Measurements from ENCODE around the gene BIVM. TPM values are rescaled to one million over a fixed set of nuclear protein-coding genes. Genes with fewer than 3 reads are reported as not detected.
"Not testable (repeated sequence)": the region's sequence is repeated elsewhere in the genome, so short reads cannot be mapped to it uniquely, and the experiment has no call there.

Gene BIVM
- total RNA-seq, 8 experiments from 2014 or later, result 12.0 to 25.6 (median 15.3) TPM

GRCh38 chr13:102773441-102774213, 25.3 kb upstream of the BIVM start, which contains the start of gene TEX30:
TSS of gene TEX30 (minus strand) at chr13:102773786. CDS start at chr13:102770026, 3,760 bp downstream.
- 0 to 20% (median 0%) methylated on average over 1 to 19 of the region's 85 CpGs; no CpG with 5 or more reads in 5 of the 10 experiments for WGBS, 10 experiments
- peak; percentile 92 to 98 (median 96) for ATAC-seq (replicated peaks in 6 of 8)
- in situ Hi-C loops (cut with MboI; ENCODE audit: low pct_unique_long_range_greater_than_20kb in 2 of 9, low sequenced_read_pairs in 9 of 9, unreplicated experiment in 9 of 9), result no loop called here

DNA sequence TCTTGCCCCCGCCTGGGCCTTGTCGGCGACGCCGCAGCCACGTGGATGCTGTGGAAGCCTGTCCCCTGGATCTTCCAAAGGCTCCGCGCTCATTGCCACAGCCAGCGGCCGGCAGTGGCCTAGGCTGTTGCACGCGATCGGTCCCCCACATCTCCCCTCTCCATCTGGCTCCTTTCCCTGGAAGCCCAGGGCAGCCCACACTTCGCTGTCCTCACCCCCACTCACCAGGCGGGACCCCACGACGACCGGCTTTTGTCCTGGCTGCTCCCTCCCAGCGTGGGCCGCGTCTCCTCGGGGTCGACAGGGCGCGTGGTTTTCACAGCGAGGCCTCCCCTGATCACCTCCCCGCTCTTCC, 24.7 kb upstream of the BIVM start:
- 85 to 87% methylated on average over 4 to 10 of the region's 27 CpGs; no CpG with 5 or more reads in 8 of the 10 experiments for WGBS, 10 experiments
- peaks cover 4% of the 10 kb centered on the region in 2 donors for H3K4me1 ChIP-seq (replicated peaks in 1 of 2)
- in situ Hi-C loops (cut with MboI; ENCODE audit: low pct_unique_long_range_greater_than_20kb in 2 of 9, low sequenced_read_pairs in 9 of 9, unreplicated experiment in 9 of 9), result no loop called here
- ATAC-seq (replicated peaks in 6 of 8), result peak in 1 of 8 experiments; percentile 6
- peak overlapping the region; percentile 47 to 63 for H3K27ac ChIP-seq
- H3K4me3 ChIP-seq, result peak overlapping the region in 1 of 5 donors; percentile 60

More at GRCh38 chr13:102773441-102774213, 25.3 kb upstream of the BIVM start, which contains the start of gene TEX30:
- peak within 1 kb of the TSS; percentile 56 to 70 (median 60) for H3K4me3 ChIP-seq
- H3K4me1 ChIP-seq (replicated peaks in 1 of 2), result peaks cover 4% of the 10 kb centered on the region in 2 donors
- H3K27ac ChIP-seq, result peak within 1 kb of the TSS; percentile 47 to 63

DNA sequence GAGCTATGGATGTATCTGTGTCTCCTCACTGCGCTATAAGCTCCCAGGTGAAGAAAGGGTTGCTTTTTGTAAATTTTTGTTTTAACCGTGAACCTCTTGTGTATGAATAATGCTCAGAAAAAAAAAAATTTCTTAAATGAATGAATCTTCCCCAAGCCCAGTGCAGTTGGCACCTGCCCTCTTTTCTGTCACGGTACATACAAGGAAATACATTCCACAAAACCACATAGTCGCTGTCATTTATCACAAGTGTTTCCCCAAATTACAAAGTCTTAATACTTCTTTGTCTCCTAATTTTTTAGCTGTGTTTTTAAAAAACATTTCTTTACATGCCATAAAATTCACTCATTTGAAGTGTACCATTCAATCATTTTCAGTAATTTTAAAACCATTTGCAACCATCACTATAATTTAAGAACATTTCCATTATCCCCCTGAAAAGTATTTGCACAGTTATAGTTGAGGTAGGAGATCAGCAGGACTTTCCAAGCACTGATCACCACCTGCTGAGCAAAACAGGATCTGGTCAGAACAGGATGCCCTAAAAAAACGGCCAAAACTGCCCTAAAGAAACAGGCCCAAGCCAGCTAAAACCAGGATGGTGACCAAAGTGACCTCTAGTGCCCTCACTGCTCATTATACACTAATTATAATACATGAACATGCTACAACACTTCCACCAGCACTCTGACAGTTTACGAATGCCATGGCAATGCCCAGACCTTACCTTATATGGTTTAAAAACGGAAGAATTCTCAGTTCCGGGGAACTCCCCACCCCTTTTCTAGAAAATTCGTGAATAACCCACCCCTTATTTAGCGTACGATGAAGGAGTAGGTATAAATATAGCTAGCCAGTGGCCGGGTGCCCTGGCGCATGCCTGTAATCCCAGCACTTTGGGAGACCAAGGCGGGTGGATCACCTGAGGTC, 24.1 kb upstream of the BIVM start:
- peaks cover 4% of the 10 kb centered on the region in 2 donors for H3K4me1 ChIP-seq (replicated peaks in 1 of 2)
- 68 to 100% (median 93%) methylated on average over 1 to 5 of the region's 14 CpGs for WGBS, 10 experiments
- H3K27ac ChIP-seq, result no peak overlapping the region
- no peak overlapping the region for H3K4me3 ChIP-seq
- no peak for ATAC-seq (replicated peaks in 6 of 8)
- in situ Hi-C loops (cut with MboI; ENCODE audit: low pct_unique_long_range_greater_than_20kb in 2 of 9, low sequenced_read_pairs in 9 of 9, unreplicated experiment in 9 of 9), result no loop called here

GRCh38 chr13:102776271-102776670, 22.6 kb upstream of the BIVM start:
- no peak for ATAC-seq (replicated peaks in 6 of 8)
- WGBS, 10 experiments, result 50 to 100% (median 93%) methylated on average over 1 to 2 of the region's 2 CpGs; no CpG with 5 or more reads in 2 of the 10 experiments
- in situ Hi-C loops (cut with MboI; ENCODE audit: low pct_unique_long_range_greater_than_20kb in 2 of 9, low sequenced_read_pairs in 9 of 9, unreplicated experiment in 9 of 9), result no loop called here
- no peak overlapping the region for H3K4me3 ChIP-seq
- H3K4me1 ChIP-seq (replicated peaks in 1 of 2), result peaks cover 4% of the 10 kb centered on the region in 2 donors
- no peak overlapping the region for H3K27ac ChIP-seq

DNA sequence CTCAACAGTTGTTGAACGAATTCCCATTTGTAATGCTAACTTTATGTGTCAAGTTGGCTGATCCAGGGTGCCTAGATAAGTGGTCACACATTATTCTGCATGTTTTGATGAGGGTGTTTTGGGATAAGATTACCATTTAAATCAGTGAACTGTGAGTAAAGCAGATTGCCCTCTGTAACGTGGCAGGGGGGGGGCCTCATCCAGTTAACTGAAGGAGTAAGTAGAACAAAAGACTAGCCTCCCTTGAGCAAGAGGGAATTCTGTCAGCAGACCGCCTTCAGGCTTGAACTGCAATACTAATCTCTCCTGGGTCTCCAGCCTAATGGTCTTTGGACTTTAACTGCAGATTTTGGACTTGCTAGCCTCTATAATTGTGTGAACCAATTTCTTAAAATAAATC, 21.2 kb upstream of the BIVM start:
- H3K4me3 ChIP-seq, result no peak overlapping the region
- peaks cover 4% of the 10 kb centered on the region in 2 donors for H3K4me1 ChIP-seq (replicated peaks in 1 of 2)
- no peak overlapping the region for H3K27ac ChIP-seq
- in situ Hi-C loops (cut with MboI; ENCODE audit: low pct_unique_long_range_greater_than_20kb in 2 of 9, low sequenced_read_pairs in 9 of 9, unreplicated experiment in 9 of 9), result no loop called here
- ATAC-seq (replicated peaks in 6 of 8), result no peak
- 54 to 100% (median 75%) methylated on average over 1 to 3 of the region's 3 CpGs for WGBS, 10 experiments

DNA sequence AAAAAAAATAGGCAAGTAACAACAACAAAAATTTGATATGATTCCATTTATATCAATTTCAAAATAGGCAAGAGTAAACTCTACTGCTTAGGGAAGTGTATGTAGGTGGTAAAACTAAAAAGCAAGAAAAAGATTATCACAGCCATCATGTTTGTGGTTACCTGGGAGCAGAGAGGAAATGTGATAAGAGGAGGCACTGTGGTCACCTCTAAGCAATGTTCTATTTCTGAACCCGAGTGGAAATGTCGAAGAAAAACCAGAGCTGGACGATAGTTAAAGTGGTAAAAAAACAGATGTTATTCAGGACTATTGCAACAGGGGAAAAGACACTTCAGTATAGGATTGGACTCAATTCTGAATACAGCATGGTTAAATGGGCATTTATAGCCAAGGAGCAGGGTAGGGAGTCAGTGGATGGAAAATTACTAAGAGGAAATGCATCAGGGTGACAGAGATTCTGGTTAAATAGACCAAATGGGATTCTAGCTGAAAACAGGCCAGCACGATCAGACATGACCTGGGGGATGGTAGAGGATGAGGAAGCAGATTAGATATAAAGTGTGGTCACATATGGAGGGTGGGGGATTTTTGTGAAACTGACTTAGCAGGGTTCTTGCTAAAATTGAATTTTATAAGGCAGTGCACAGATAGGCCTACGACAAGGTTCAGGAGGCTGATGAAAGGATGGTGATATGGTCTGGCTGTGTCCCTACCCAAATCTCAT, 19.3 kb upstream of the BIVM start:
- Histone ChIP-seq H3K4me3 (no peak overlapping the region), H3K4me1 (replicated peaks in 1 of 2) (no peaks in the 10 kb centered on the region), H3K27ac (no peak overlapping the region)
- 64 to 100% (median 88%) methylated on average over 1 to 5 of the region's 5 CpGs; no CpG with 5 or more reads in 1 of the 10 experiments for WGBS, 10 experiments
- ATAC-seq (replicated peaks in 6 of 8), result no peak
- in situ Hi-C loops (cut with MboI; ENCODE audit: low pct_unique_long_range_greater_than_20kb in 2 of 9, low sequenced_read_pairs in 9 of 9, unreplicated experiment in 9 of 9), result no loop called here

DNA sequence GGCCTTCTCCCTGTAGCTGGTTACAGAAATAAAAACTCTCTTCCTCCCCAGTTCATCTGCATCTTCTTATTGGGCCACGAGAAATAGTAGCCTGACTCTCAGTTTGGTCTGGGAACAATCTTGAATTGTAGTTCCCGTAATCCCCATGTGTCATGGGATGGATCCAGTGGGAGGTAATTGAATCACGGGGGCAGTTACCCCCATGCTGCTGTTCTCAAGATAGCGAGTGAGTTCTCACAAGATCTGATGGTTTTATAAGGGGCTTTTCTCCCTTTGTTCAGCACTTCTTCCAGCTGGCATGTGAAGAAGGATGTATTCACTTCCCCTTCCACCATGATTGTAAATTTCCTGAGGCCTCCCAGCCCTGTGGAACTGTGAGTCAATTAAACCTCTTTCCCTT, 18.3 kb upstream of the BIVM start:
- WGBS, 10 experiments, result 37 to 100% (median 69%) methylated on average over 1 to 4 of the region's 4 CpGs; no CpG with 5 or more reads in 2 of the 10 experiments
- H3K4me3 ChIP-seq; H3K4me1 ChIP-seq (replicated peaks in 1 of 2); ATAC-seq (replicated peaks in 6 of 8); H3K27ac ChIP-seq; in situ Hi-C loops (cut with MboI; ENCODE audit: low pct_unique_long_range_greater_than_20kb in 2 of 9, low sequenced_read_pairs in 9 of 9, unreplicated experiment in 9 of 9): not testable (repeated sequence)

- no peaks in the 10 kb centered on the region for H3K4me1 ChIP-seq (replicated peaks in 1 of 2)
- 67 to 100% methylated on average over 1 of the region's 1 CpG; no CpG with 5 or more reads in 8 of the 10 experiments for WGBS, 10 experiments
Observed at GRCh38 chr13:102781591-102781990, 17.3 kb upstream of the BIVM start.

GRCh38 chr13:102784483-102784882, 14.4 kb upstream of the BIVM start:
- ATAC-seq (replicated peaks in 6 of 8), result no peak
- WGBS, 10 experiments, result 73 to 100% (median 90%) methylated on average over 1 to 3 of the region's 3 CpGs
- Histone ChIP-seq H3K4me3 (no peak overlapping the region), H3K4me1 (replicated peaks in 1 of 2) (no peaks in the 10 kb centered on the region), H3K27ac (no peak overlapping the region)
- in situ Hi-C loops (cut with MboI; ENCODE audit: low pct_unique_long_range_greater_than_20kb in 2 of 9, low sequenced_read_pairs in 9 of 9, unreplicated experiment in 9 of 9), result no loop called here

More at GRCh38 chr13:102781591-102781990, 17.3 kb upstream of the BIVM start:
- no peak overlapping the region for H3K4me3 ChIP-seq
- ATAC-seq (replicated peaks in 6 of 8), result no peak
- H3K27ac ChIP-seq, result no peak overlapping the region
- in situ Hi-C loops (cut with MboI; ENCODE audit: low pct_unique_long_range_greater_than_20kb in 2 of 9, low sequenced_read_pairs in 9 of 9, unreplicated experiment in 9 of 9), result no loop called here

GRCh38 chr13:102788683-102789082, 10.2 kb upstream of the BIVM start:
- Histone ChIP-seq H3K4me3 (no peak overlapping the region), H3K4me1 (replicated peaks in 1 of 2) (peaks cover 0 to 7% of the 10 kb centered on the region in 2 donors), H3K27ac (no peak overlapping the region)
- in situ Hi-C loops (cut with MboI; ENCODE audit: low pct_unique_long_range_greater_than_20kb in 2 of 9, low sequenced_read_pairs in 9 of 9, unreplicated experiment in 9 of 9), result no loop called here
- ATAC-seq (replicated peaks in 6 of 8), result no peak
- 84 to 100% (median 100%) methylated on average over 1 to 5 of the region's 8 CpGs; no CpG with 5 or more reads in 2 of the 10 experiments for WGBS, 10 experiments

GRCh38 chr13:102792396-102792795, 6.5 kb upstream of the BIVM start:
- Histone ChIP-seq H3K4me3 (no peak overlapping the region), H3K4me1 (replicated peaks in 1 of 2) (peaks cover 0 to 12% of the 10 kb centered on the region in 2 donors), H3K27ac (no peak overlapping the region)
- in situ Hi-C loops (cut with MboI; ENCODE audit: low pct_unique_long_range_greater_than_20kb in 2 of 9, low sequenced_read_pairs in 9 of 9, unreplicated experiment in 9 of 9), result loop anchor here in 1 of 9 experiments (10.0 kb wide), 1 partner anchor 148 kb away; no protein-coding TSS in a partner anchor
- 57 to 89% methylated on average over 1 of the region's 1 CpG; no CpG with 5 or more reads in 8 of the 10 experiments for WGBS, 10 experiments
- no peak for ATAC-seq (replicated peaks in 6 of 8)

DNA sequence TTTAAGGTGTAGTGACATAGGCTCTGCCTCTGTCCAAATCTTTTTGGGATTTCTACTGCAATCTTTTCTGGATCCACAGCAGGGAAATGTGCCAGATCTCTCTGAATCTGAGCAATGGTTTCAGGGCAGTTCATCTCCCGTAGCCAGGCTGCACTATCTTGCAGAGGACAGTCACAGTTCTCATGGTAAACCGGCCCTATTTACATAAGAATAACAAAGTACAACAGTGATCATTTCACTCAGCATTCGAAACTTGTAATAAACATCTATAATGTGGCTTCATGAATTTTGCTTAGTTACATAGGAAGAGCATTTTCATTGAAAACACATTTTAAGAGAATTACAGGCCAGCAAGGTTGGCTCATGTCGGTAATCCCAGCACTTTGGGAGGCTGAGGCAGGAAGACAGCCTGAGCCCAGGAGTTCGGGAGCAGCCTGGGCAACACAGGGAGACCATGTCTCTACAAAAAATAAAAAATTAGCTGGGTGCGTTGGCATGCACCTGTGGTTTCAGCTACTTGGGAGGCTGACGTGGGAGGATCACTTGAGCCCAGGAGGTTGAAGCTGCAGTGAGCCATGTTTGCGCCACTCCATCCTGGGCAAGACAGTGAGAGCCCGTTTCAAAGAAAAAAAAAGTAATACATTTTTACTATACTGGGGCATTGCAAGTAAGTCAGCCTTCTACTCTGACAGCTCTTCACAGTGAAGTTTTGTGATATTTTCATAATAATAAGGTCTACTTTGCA, 5.1 kb upstream of the BIVM start:
- in situ Hi-C loops (cut with MboI; ENCODE audit: low pct_unique_long_range_greater_than_20kb in 2 of 9, low sequenced_read_pairs in 9 of 9, unreplicated experiment in 9 of 9), result loop anchor here in 1 of 9 experiments (10.0 kb wide), 1 partner anchor 149 kb away; no protein-coding TSS in a partner anchor
- Histone ChIP-seq H3K4me3 (no peak overlapping the region), H3K4me1 (replicated peaks in 1 of 2) (peaks cover 0 to 18% of the 10 kb centered on the region in 2 donors), H3K27ac (no peak overlapping the region)
- 30 to 100% (median 68%) methylated on average over 1 to 9 of the region's 9 CpGs; no CpG with 5 or more reads in 1 of the 10 experiments for WGBS, 10 experiments
- ATAC-seq (replicated peaks in 6 of 8), result peak in 3 of 8 experiments; percentile 60 to 67 (median 63)

All from motor neuron (in vitro differentiated cells).